Prostate gland (tissue), 2 donors: ENCODE results near the gene YIF1A. TPM values are rescaled to one million over a fixed set of nuclear protein-coding genes. Genes with fewer than 3 reads are reported as not detected.

ENCODE experiments used
- DNase-seq: peaks from one replicate; pipeline ENCODE4 v3.0.0-alpha.2; 2019; ENCODE audit warnings: low spot score
- H3K27ac ChIP-seq, 2 donors: fragments of 200-600 bp; sonication (generic); 2 replicates each; pipeline ENCODE4 v1.5.1; 2017 to 2019
- H3K27me3 ChIP-seq: fragments of 200-600 bp; sonication (generic); replicated peaks from 2 replicates; pipeline ENCODE4 v1.5.1; 2019; ENCODE audit not compliant: insufficient read depth
- H3K36me3 ChIP-seq, 2 donors: fragments of 200-600 bp; sonication (generic); 1 replicate in 1 of 2; 2 replicates in 1 of 2; pipeline versions ENCODE4 v1.5.1 to v1.8.1; 2017 to 2019
- H3K4me1 ChIP-seq: fragments of 200-600 bp; sonication (generic); replicated peaks from 2 replicates; pipeline ENCODE4 v1.5.1; 2019
- H3K4me3 ChIP-seq, 2 donors: fragments of 200-600 bp; sonication (generic); 2 replicates each; pipeline ENCODE4 v1.5.1; 2017 to 2019
- H3K9me3 ChIP-seq: fragments of 200-600 bp; sonication (generic); 2 replicates; pipeline ENCODE4 v1.5.1; 2017
- POLR2A ChIP-seq: fragments of 450-650 bp; IDR thresholded peaks from one replicate; pipeline ENCODE4 v1.6.1; 2016; ENCODE audit warnings: antibody characterized with exemption, mild to moderate bottlenecking
- POLR2AphosphoS5 ChIP-seq: sonication (generic); formaldehyde crosslinking; IDR thresholded peaks from one replicate; pipeline ENCODE4 v1.6.1; 2017; ENCODE audit warnings: antibody characterized with exemption
- WGBS: methylation state at CpG from one replicate; pipeline ENCODE4 v1.1.5; 2018; 5-methylcytosine and 5-hydroxymethylcytosine counted together
- intact Hi-C: fragments of 100-400 bp; cut with DNase I; formaldehyde crosslinking; loops from one replicate; pipeline ENCODE4 v1.14.2; 2022
- total RNA-seq, 2 donors: library from RNA; depleted of rRNA; stranded (reverse); fragments of >200 nt; gene quantifications; one replicate each; pipeline ENCODE4 v1.1.0, GENCODE V29; 2016
- TF ChIP-seq, protein P1 (sequence below), 4 experiments: fragments of 200-600 bp in 2 of 4; fragments of 450-650 bp in 2 of 4; sonication (generic) in 2 of 4; IDR thresholded peaks; 1 replicate in 3 of 4; 2 replicates in 1 of 4; pipeline ENCODE4 v1.5.1; 2016 to 2019; ENCODE audit warnings: antibody characterized with exemption in 4 of 4, mild to moderate bottlenecking in 2 of 4, moderate library complexity in 2 of 4

The YIF1A gene
- total RNA-seq, 2 donors from 2014 or later = 92.6 to 112 TPM

DNA sequence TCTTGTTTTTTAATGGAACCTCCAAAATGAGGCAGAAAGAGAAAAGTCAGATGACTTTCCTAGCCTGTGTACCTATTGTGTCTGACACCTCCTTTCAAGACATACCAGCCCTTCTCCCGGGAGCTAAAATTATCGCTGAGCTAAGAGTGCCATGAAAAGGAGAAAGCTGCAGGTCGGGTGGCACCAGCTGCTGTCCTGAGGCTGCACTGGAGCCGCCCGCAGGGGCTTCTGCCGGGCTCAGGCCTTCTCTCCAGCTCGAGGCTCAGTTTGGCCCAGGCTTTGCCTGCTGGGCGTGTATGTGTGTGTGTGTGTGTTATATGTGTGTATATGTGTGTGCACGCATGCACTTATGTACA is 48.2 kb downstream of the YIF1A start:
- Histone ChIP-seq H3K4me3 (no peak overlapping the region), H3K27ac (no peak overlapping the region), H3K4me1 (no peaks in the 10 kb centered on the region), H3K9me3 (no peaks in the 10 kb centered on the region), H3K27me3 (no peaks in the 10 kb centered on the region), H3K36me3 (peaks cover 0 to 7% of the 10 kb centered on the region in 2 donors)
- intact Hi-C loops = no loop called here
- DNase-seq = no peak
- 76% methylated on average over 9 of the region's 9 CpGs for WGBS
- no peak for TF ChIP-seq POLR2A

DNA sequence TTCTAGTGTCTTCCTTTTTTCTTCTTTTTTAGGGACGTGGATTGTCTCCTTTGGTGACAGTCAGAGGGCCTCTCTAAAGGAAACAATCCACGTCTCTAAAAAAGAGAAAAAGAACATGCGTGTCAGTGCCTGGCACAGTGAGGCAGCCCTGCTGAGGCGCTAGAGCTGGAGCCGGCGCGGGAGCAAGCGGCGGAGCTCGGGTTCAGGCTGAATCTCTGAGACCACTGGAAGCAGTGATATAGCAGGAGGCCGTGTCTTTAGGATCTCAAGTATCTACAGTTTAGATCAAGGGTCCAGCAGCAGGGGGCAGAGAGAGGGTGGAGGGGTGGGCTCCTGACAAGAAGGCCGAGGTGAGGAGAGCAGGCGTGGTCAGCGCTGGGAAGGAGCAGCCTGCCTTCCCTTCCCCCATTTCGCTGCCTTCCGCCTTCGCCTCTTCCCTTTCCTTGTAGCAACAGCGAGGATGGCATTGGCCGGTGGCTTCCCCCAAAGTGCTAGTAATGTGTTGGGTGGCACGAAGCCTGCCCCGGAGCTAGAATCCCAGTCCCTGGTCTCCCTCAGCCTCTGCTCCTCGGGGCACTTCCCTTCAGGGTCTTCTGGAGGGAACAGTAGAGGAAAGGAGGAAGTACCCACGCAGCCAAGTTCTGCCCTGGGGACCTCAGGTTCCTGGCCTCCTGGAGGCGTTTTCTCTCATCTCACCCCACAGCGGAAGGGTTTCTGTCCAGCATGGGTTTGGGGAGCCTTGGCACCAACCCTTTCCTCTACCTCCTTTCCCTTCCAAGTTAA is 48.8 kb downstream of the YIF1A start:
- no peaks in the 10 kb centered on the region for H3K9me3 ChIP-seq
- H3K36me3 ChIP-seq = peaks cover 0 to 10% of the 10 kb centered on the region in 2 donors
- no peak for DNase-seq
- no peaks in the 10 kb centered on the region for H3K27me3 ChIP-seq
- H3K27ac ChIP-seq = no peak overlapping the region
- TF ChIP-seq POLR2A (no peak), POLR2AphosphoS5 (no peak)
- TF ChIP-seq, protein P1, sequence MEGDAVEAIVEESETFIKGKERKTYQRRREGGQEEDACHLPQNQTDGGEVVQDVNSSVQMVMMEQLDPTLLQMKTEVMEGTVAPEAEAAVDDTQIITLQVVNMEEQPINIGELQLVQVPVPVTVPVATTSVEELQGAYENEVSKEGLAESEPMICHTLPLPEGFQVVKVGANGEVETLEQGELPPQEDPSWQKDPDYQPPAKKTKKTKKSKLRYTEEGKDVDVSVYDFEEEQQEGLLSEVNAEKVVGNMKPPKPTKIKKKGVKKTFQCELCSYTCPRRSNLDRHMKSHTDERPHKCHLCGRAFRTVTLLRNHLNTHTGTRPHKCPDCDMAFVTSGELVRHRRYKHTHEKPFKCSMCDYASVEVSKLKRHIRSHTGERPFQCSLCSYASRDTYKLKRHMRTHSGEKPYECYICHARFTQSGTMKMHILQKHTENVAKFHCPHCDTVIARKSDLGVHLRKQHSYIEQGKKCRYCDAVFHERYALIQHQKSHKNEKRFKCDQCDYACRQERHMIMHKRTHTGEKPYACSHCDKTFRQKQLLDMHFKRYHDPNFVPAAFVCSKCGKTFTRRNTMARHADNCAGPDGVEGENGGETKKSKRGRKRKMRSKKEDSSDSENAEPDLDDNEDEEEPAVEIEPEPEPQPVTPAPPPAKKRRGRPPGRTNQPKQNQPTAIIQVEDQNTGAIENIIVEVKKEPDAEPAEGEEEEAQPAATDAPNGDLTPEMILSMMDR (IDR thresholded peaks at IDR 0.05) = no peak
- 88% methylated on average over 25 of the region's 25 CpGs for WGBS
- H3K4me1 ChIP-seq = no peaks in the 10 kb centered on the region
- intact Hi-C loops = no loop called here
- H3K4me3 ChIP-seq = no peak overlapping the region

DNA sequence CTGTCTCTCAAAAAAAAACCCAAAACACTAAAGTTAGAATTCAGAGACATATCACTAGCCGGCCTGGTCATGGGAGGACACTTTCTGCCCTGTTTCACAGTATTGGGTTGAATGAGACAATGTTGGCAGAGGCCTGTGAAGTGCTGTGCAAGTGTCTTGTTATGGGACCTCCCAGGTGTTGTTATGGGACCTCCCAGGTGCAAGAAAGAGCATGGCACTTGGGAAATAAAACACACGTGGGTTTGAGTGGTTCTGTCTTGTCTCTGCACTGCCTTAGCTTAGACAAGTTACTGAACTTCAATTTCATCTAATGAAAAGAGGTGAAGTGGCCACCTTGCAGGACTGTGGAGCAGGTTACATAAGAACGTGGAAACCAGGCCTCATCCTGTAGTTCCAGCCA is 49.4 kb downstream of the YIF1A start:
- no peak for DNase-seq
- Histone ChIP-seq H3K4me3 (no peak overlapping the region), H3K36me3 (peaks cover 0 to 13% of the 10 kb centered on the region in 2 donors), H3K9me3 (no peaks in the 10 kb centered on the region), H3K4me1 (no peaks in the 10 kb centered on the region), H3K27me3 (no peaks in the 10 kb centered on the region), H3K27ac (no peak overlapping the region)
- intact Hi-C loops = no loop called here
- TF ChIP-seq POLR2AphosphoS5 (no peak), POLR2A (no peak)
- TF ChIP-seq, protein P1 (IDR thresholded peaks at IDR 0.05) = no peak
- 72% methylated on average over 3 of the region's 3 CpGs for WGBS

DNA sequence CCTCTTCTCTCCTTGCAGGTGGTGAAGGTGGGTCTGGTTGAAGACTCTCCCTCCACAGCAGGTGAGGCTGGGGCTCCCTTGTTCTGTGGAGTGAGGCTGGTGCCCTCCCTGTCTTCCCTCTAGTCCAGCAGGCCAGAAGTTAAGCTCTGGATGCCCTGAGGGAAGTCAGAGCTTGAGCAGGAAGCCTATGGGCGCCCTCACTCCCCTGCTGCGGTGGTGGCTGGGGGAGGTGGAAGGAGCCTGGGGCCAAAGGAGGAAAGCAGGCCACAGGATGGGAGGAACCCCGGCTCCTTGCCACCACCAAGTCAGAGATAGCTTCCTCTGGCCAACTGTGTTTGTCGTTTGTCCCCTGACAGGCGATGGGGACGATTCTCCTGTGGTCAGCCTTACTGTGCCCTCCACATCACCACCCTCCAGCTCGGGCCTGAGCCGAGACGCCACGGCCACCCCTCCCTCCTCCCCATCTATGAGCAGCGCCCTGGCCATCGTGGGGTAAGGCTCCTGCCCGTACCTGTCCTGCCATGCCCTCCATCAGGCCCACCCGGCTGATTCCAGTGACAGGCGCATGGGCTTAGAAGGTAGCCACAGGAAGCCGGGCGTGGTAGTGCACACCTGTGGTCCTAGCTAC is 50.0 kb downstream of the YIF1A start:
- TF ChIP-seq POLR2A (no peak), POLR2AphosphoS5 (no peak)
- TF ChIP-seq, protein P1 (IDR thresholded peaks at IDR 0.05) = no peak
- peaks cover 0 to 15% of the 10 kb centered on the region in 2 donors for H3K36me3 ChIP-seq
- 94% methylated on average over 12 of the region's 17 CpGs for WGBS

DNA sequence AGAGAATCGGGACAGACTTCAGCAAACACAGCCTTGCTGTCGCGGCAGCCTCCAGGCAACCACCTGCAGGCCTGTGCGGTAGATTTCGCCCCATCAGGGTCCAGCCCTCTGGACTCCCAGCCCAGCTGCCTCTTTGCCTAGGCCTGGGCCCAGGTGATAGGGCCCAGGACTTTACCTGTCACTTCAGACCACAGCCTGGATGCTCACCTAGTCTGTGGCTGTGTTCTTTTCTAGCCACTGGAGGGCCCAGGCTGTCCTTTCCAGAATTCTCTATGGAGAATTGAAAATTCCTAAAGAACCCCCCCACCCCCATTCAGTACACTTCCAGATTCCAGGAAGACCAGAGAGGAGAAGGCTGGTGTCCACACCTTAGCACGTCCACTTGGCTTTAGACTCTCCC is 51.1 kb downstream of the YIF1A start:
- H3K4me3 ChIP-seq = no peak overlapping the region
- TF ChIP-seq POLR2A (no peak), POLR2AphosphoS5 (no peak)
- TF ChIP-seq, protein P1 (IDR thresholded peaks at IDR 0.05) = no peak
- no peaks in the 10 kb centered on the region for H3K4me1 ChIP-seq
- no peak overlapping the region for H3K27ac ChIP-seq
- H3K9me3 ChIP-seq = no peaks in the 10 kb centered on the region
- H3K36me3 ChIP-seq = peaks cover 6 to 23% of the 10 kb centered on the region in 2 donors
- DNase-seq = no peak
- WGBS = 78% methylated on average over 6 of the region's 6 CpGs
- no peaks in the 10 kb centered on the region for H3K27me3 ChIP-seq
- intact Hi-C loops = no loop called here

More for the DNA sequence above, 50.0 kb downstream of the YIF1A start:
- DNase-seq = no peak
- Histone ChIP-seq H3K4me1 (no peaks in the 10 kb centered on the region), H3K27ac (no peak overlapping the region), H3K27me3 (no peaks in the 10 kb centered on the region), H3K9me3 (no peaks in the 10 kb centered on the region), H3K4me3 (no peak overlapping the region)
- intact Hi-C loops = no loop called here
